T-helper 2 cell (primary cell): ENCODE measurements around the gene ZSWIM4.
A peak's percentile ranks its signal among the peaks of the same experiment; 100 is the strongest.
"Not testable (repeated sequence)": the region's sequence is repeated elsewhere in the genome, so short reads cannot be mapped to it uniquely, and the experiment has no call there.

Experiments
- DNase-seq, 5 experiments: peaks; one replicate each; pipeline versions ENCODE4 v3.0.0 to v3.0.0-alpha.2; 2012 to 2022
- total RNA-seq, 2 donors: gene quantifications; one replicate each; lab custom pipeline; 2026; lab: John Stamatoyannopoulos, UW

ZSWIM4 gene
- 2.8 to 4.2 reads per million in 2 donors for total RNA-seq

DNA sequence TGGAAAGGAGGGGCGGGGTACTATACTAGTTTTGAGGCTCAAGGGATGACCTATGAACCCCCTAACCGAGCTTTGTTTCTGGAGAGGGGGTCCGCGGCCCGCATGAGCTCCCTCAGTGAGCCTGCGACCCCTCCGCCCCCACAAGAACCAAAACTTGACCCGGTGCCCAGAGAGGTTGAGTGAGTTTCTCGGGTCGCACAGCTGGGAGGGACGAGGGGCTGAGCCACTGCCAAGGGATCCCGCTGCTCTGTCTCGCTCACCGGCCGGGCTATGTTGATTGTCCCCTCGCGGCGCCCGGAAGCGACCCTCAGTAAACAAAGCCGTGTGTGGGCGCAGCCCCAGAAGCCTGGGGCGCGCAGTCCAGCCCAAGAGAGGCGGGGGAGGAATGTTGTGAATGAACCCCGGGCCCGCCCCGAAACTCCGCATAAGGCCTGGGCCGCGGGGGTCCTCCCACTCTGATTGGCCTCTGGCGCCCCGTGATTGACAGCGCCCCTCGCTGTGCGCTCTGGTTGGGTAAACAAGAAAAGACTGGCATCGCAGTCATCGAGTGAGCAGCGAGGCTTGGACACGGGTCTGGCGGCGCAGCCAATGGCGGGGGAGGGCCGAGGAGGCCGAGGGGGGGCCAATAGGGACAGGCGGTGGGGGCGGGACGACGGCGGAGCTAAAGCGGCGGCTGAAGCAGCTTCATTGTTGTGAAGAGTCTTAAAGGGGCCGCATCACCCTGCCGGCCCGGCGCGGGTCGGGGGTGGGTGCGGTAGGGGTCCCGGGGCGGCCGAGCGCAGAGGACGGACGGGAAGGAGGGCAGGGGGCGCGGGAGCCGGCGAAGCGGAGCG, at the start of gene ZSWIM4:
ZSWIM4 (plus strand) TSS at position 687 of the 833 bp plus-strand sequence. CDS start 206 bp downstream, outside the sequence.
- DNase-seq: peak; percentile 70 to 99 (median 84)

DNA sequence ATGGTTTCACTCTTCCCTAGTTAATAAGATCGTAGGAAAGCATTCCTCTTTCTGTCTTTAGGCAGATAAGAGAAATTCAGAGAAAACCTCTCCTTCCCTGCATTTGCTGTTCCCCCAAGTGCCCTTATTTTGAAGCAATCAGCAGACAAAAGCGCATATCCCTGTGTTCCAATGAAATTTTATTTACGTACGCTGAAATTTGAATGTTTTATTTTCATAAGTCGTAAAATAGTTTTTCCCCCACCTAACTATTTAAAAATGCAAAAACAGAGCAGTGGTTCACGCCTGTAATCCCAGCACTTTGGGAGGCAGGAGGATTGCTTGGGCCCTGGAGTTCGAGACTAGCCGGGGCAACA, 48.2 kb upstream of the ZSWIM4 start:
- DNase-seq: no peak

DNA sequence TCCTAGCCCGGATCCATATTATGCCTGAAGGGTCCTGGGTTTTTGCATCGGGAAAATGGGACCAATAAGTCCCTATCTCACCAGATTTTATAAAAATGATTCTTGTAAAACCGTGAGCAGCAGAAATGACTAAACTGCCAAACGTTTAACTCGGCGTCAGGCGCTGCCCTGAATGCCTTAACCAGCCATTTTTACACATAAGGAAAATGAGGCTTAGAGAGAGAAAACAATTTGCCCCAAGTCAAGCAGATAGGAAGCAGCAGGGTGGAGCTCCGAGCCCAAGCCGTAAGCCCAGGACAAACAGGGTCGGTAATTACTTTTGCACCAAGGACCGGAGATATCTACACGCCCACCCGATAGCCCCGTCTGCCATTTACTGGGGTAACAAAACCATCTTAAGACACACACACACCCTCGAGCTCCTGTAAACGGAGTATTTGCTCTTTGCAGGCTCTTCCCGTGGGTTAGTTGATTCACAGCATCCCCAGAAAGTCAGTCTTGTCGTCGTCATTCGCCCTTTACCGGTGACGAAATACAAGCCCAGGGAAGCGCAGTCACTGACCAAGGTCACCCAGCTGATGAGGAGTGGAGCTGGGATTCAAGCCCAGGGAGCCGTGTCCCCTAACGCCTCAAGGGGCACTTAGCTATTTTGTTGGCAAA, 46.9 kb upstream of the ZSWIM4 start:
- DNase-seq: peak in 1 of 5 experiments; percentile 50

DNA sequence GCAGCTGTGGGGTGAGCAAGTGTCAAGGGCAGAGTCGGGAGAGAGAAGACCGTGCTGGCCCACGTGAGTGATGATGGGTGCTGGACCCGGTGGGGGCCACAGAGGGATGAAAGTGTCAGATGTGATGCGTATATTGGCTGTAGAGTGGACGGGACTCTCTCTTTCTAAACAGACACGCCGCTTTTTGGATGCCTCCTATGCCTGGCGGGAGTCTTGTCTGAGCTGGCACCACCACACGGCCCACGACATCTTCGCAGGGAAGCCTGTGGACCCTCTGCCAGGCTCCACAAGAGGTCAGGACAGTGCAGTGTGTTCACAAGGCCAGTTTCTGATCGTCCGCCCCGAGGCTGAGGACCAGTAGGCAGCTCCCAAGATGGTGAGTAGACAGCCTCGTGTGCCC, 43.8 kb upstream of the ZSWIM4 start:
- no peak for DNase-seq

DNA sequence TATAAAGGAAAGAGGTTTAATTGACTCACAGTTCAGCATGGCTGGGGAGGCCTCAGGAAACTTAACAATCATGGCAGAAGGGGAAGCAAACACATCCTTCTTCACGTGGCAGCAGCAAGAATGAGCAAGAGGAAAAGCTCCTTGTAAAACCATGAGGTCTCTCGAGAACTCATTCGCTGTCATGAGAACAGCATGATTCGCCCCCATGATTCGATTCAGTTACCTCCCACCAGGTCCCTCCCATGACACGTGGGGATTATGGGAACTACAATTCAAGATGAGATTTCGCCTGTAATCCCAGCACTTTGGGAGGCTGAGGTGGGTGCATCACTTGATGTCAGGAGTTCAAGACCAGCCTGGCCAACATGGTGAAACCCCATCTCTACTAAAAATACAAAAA, 41.6 kb upstream of the ZSWIM4 start:
- DNase-seq: not testable (repeated sequence)

DNA sequence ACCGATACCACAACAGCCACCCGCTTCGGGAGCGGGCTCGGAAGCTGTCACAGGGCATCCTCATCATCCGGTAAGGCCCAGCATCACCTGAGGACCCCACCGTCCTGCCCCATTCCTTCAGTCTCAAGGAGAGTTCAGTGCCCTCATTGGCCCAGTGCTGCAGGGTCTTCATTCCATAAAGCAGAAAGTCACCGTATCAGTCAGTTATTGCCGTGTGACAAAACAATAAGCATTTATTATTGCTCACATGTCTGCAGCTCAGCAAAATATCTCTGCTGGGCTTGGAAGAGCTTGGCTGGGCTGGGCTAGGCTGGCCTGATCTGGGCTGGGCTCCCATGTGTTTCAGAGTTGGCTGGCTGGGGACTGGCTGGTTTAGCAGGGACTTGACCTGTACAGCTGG, 39.0 kb upstream of the ZSWIM4 start:
- DNase-seq: no peak

DNA sequence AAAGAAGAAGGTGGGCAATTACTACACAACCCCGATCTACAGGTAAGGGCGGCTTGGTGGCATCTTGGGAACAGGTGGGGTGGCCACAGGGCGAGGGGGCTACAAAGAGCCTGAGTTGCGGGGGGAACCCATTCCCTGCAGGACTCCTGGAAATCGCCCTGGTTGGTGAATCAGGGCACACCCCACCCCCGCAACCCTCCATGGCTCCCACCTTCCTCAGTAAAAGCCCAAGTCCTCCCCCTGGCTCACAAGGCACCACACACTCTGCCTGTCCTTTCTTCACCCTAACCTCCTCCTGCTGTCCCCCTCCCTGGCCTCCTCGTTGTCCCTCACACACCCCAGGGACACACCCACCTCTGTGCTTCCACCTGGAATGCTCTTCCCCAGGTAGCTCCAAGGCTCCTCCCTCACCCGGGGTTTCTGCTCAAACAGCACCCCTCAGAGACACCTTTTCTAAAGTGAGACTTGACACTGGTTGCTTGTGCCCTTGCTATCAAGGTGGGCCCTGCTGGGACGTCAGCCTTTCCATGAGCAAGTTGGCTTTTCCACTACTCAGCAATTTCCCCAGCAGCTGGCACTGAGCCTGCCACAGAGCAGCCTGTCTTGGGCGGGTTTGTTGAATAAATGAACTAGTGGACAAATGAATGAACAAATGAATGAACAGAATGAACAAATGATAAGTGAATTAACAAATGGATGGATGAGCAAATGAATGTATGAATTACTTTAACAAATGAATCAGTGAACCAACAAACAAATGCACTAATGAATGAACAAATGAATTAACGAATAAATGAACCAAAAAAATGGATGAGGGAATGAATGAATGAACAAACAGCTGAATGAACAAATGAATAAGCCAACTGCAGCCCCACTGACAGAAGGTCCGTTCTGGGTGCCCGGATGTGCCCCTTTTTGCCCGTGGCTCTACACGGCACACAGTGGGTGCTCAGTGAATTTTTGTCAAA, 37.2 kb upstream of the ZSWIM4 start:
- no peak for DNase-seq

DNA sequence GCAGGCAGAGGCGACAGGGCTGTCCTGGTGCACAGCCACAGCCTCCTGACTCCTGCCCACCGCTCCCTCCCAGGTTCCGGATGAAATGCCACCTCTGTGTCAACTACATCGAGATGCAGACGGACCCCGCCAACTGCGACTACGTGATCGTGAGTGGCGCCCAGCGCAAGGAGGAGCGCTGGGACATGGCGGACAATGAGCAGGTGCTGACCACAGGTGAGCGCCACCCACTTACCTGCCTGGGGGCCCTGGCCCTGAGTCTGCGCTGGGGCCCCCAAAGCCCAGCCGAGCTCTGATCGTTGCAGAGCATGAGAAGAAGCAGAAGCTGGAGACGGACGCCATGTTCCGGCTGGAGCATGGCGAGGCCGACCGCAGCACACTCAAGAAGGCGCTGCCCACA, 36.4 kb upstream of the ZSWIM4 start:
- DNase-seq: no peak

DNA sequence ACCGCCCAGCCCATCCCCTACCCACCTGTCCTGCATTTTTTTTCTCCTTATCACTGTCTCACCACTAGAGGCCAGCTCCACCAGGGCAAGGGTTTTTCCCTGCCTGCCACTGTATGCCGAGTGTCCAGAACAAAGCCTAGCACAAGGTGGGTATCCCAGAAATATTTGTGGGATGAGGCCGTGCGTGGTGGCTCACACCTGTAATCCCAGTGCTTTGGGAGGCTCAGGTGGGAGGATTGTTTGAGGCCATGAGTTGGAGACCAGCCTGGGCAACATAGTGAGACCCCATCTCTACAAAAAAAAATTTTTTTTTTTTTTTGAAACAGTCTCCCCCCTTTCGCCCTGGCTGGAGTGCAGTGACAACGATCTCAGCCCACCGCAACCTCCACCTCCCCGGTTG, 33.8 kb upstream of the ZSWIM4 start:
- DNase-seq: no peak

DNA sequence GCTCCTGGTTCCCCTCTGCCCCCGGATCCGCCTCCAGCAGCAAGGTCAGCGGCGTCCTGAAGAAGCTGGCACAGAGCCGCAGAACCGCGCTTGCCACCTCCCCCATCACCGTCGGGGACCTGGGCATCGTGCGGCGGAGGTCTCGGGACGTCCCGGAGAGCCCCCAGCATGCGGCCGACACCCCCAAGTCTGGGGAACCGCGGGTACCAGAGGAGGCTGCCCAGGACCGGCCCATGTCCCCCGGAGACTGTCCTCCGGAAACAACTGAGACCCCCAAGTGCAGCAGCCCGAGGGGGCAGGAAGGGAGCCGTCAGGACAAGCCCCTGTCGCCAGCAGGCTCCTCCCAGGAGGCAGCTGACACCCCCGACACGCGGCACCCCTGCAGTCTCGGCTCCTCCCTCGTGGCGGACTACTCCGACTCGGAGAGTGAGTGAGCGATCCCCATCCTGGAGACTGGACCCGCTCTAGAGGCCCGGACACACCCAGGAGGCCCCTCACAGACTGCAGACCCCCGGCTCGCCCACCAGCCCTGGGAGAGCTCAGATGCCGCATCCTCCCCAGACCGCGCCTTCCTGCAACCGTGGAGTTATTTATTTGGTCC, 32.5 kb upstream of the ZSWIM4 start:
- DNase-seq: no peak

DNA sequence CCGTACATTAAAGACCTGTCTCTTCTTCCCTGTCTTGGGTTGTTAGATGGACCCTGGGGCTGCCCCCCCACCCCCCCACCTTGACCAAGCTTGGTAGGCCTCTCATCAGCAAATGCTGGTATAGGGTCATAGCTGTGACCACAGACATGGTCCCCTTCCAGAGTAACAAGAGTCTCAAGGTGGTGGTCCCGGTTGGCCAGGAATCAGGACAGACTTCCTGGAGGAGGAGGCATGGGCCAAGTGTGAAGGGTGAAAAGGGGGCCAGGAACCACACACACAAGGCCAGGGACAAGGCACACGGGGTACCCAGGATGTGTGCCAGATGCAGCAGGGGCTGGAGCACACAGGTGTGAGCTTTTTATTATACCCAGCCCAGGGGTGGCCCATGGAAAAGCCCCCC, 32.0 kb upstream of the ZSWIM4 start:
- no peak for DNase-seq

DNA sequence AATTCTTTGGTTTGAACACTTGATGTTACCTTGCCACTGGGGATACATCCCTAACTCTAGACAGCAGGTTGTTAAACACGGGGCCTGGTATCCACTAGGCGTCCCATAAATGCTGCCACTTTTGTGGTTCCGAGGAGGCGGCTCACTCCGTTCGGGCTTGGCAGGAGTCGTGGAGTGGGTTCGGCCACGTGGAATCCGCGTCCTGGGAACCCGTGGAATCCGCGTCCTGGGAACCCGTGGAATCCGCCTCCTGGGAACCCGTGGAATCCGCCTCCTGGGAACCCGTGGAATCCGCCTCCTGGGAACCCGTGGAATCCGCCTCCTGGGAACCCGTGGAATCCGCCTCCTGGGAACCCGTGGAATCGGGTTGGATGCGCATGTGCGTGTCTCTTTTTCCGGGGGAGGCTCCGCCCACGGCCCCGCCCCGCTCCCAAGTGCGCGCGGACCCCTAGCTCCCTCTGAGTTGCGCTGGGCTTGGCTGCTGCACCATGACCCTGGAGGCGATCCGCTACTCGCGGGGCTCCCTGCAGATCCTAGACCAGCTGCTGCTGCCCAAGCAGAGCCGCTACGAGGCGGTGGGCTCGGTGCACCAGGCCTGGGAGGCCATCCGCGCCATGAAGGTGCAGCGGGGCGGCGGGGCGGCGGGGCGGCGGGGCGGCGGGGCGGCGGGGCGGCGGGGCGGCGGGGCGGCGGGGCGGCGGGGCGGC, 31.0 kb upstream of the ZSWIM4 start, which contains the start of gene MRI1:
MRI1 (plus strand) TSS at position 422 of the 707 bp plus-strand sequence; CDS start at position 489, 67 bp downstream.
- DNase-seq: peak; percentile 27 to 69 (median 40)

DNA sequence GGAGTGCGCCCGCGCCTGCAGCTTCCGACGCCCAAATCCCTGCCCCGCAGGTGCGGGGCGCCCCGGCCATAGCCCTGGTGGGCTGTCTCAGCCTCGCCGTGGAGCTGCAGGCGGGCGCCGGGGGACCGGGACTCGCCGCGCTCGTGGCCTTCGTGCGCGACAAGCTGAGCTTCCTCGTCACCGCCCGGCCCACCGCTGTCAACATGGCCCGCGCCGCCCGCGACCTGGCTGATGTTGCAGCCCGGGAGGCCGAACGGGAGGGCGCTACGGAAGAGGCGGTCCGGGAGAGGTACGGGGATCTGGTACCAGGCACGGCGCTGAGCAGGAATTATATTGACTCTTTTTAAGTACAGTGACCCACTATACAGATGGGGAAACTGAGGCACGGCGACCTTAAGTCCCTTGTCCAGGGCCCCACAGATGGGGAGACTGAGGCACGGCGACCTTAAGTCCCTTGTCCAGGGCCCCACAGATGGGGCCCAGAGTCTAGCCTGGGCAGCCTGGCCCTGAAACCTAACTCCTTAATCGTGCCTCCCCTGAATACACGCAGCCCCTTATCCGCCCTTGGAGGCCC, 30.3 kb upstream of the ZSWIM4 start:
- DNase-seq: peak in 4 of 5 experiments; percentile 17 to 56 (median 33)

DNA sequence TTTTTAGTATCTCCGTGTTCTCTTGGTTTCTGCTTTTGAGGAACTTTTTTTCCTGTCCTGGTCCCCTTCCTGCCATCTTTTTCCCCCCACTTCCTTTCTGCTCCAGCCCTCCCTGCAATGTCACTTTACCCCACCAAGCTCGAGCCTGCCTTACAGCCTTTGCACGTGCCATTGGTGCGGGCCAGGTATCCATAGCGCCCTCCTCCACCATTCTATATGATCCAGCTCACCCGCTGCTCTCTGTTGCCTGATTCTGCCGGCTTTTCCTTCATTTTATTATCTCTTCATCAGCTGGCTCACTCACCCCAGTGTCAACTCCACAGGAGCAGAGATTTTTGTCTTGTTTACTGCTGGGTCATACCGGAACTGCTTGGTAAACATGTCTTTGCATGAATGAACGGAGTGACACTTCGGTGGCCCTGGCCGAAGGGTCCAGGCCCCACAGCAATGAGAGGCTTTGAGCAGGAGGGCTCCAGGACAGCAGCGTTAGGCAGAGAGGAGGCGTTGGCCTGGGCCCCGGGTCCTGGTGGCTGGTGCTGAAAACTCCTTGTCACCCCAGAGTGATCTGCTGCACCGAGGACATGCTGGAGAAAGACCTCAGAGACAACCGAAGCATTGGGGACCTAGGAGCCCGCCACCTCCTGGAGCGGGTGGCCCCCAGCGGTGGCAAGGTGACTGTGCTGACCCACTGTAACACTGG, 29.7 kb upstream of the ZSWIM4 start:
- no peak for DNase-seq

DNA sequence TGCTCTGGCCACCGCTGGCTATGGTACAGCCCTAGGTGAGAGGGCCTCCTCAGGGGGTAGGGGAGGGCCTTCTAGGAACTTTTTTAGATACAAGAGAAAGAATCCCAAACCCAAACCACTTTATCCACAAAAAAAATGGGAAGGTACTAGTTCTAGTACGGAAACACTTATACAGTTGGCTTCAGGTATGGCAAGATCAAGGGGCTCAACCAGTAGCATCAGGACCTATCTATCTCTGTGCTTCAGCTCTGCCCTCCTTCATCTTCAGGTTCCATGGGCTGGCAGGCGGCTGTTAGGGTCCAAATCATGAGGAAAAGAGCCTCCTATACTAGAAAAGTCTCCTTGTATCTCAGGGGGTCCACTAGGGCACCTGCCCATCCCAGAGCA, 29.2 kb upstream of the ZSWIM4 start:
- no peak for DNase-seq

DNA sequence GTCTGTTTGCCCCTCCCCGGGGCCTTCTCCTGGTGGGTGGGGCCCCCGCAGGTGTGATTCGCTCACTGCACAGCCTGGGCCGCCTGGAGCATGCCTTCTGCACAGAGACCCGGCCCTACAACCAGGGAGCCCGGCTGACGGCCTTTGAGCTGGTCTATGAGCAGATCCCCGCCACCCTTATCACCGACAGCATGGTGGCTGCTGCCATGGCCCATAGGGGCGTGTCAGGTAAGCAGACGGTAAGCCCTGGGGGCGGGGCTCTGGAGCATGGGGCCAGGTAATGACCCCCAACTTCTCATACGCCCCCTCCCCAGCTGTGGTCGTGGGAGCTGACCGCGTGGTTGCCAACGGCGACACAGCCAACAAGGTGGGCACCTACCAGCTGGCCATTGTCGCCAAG, 26.7 kb upstream of the ZSWIM4 start:
- no peak for DNase-seq

DNA sequence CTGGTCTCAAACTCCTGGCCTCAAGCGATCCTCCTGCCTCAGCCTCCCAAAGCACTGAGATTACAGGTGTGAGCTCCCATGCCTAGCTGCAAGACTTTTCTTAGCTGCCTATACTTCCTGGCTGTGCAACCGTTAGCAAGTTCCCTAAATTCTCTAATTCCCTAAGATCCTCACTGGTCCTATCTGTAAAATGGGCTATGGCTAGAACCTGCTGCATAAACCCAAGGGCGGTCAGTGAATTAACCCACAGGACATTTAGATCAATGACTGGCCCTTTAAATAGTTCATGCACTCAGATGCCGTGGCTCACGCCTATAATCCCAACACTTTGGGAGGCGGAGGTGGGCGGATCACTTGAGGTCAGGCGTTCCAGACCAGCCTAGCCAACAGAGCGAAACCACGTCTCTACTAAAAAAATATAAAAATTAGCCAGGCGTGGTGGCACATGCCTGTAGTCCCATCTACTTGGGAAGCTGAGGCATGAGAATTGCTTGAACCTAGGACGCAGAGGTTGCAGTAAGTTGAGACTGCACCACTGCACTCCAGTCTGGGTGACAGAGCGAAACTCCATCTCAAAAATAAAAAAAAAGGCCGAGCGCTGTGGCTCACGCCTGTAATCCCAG, 25.1 kb upstream of the ZSWIM4 start:
- no peak for DNase-seq

DNA sequence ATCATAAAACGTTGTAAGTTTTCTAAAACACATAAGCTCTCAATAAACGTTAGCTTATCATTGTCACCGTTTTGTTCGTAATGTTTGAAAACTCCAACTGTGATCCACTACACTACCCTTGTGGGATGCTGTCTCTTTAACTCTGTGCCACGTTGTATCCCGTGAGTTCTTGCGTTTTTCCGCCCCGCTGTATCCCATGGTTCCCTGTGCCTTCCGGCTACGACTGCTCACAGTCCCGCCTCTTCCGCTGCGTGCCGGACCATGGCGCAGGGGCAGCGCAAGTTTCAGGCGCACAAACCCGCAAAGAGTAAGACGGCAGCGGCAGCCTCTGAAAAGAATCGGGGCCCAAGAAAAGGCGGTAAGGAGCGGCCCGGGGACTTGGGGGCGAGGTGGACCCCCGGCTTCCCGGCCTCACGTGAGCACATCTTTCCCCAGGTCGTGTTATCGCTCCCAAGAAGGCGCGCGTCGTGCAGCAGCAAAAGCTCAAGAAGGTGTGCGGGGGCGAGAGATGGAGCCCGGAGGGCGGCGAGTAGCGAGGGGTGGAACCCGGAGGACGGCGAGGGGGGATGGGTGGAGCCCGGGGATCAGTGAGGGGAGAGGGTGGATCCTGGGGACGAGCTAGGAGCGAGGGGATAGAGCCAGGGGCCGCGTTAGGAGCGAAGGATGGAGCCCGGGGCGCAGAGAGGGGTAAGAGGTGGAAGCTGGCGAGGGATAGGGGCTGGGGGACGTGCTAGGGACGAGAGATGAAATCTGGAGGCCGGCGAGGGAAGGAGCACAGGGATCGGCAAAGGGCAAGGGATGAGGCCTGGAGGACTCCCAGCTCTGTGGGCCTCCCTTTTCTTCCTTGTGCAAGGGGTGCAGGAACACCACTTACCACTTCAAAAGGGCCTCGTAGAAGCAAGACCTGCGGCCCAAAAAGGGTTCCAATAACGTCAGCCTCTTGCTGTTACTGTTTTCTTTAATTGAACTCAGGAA, 20.7 kb upstream of the ZSWIM4 start, which contains the start of gene C19orf53:
C19orf53 (plus strand) TSS at position 240 of the 975 bp plus-strand sequence; CDS start at position 262, 22 bp downstream.
- peak; percentile 74 to 93 (median 83) for DNase-seq

DNA sequence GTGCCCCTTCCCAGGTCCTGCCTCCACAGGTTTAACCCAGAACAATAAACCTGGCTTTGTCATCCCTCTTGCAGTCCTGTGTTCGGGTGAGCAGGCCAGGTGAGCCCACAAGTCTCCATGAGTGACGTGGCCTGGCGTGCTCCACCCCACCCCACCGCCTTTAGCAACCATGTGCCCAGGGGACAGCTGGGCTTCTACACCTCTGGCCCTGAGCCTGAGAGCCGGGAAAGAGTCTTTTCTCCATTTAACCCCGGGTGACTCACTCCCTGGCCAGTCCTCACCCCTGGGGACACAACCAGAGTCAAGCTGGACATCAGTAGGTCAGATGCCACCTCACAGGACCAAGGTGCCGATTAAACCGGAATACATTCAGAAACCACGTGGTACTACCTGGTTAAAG, 16.8 kb upstream of the ZSWIM4 start:
- no peak for DNase-seq
